GM06990 (cell line): ENCODE measurements around the gene CYTH4.

Source experiments
- DNase-seq: peaks from one replicate; pipeline ENCODE4 v3.0.0-alpha.2; 2011; ENCODE audit not compliant: insufficient read length; ENCODE audit errors: extremely low read depth
- H3K27me3 ChIP-seq: replicated peaks from 2 replicates; pipeline ENCODE4 v1.6.0; 2011; ENCODE audit warnings: low read length; ENCODE audit not compliant: control insufficient read depth, insufficient read depth
- H3K36me3 ChIP-seq: 2 replicates; pipeline ENCODE4 v1.5.1; 2011; ENCODE audit warnings: low read length; ENCODE audit not compliant: control insufficient read depth, insufficient read depth
- H3K4me3 ChIP-seq: replicated peaks from 2 replicates; pipeline ENCODE4 v1.5.1; 2011; ENCODE audit warnings: low read depth, mild to moderate bottlenecking, control low read depth, low read length
- TF ChIP-seq, protein P1 (sequence below): IDR thresholded peaks from 2 replicates; pipeline ENCODE4 v1.5.1; 2011; ENCODE audit warnings: low read length, control low read depth, mild to moderate bottlenecking, inconsistent platforms; ENCODE audit not compliant: insufficient read depth, poor library complexity, severe bottlenecking

The CYTH4 gene

DNA sequence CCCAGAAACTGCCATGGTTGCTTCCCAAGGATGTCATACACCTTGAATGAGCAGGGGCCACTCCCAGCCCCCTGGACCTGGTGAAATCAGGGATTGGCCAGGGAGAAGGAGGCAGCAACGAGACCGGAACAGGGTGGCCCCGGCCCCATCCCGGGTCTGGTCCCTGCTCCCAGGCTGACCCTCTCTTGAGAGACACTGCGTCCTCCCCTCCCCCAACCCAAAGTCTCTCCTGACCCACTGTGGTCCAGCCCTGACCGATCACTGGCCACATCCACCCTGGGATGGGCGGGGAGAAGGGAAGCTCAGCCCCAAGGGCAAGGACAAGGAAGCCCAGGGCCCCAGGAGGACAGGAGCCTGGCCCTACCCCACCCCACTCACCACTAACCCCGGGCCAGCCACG is 12.4 kb downstream of the CYTH4 start:
- no peak for DNase-seq
- no peaks in the 10 kb centered on the region for H3K27me3 ChIP-seq
- peaks cover 26% of the 10 kb centered on the region for H3K36me3 ChIP-seq
- TF ChIP-seq, protein P1, sequence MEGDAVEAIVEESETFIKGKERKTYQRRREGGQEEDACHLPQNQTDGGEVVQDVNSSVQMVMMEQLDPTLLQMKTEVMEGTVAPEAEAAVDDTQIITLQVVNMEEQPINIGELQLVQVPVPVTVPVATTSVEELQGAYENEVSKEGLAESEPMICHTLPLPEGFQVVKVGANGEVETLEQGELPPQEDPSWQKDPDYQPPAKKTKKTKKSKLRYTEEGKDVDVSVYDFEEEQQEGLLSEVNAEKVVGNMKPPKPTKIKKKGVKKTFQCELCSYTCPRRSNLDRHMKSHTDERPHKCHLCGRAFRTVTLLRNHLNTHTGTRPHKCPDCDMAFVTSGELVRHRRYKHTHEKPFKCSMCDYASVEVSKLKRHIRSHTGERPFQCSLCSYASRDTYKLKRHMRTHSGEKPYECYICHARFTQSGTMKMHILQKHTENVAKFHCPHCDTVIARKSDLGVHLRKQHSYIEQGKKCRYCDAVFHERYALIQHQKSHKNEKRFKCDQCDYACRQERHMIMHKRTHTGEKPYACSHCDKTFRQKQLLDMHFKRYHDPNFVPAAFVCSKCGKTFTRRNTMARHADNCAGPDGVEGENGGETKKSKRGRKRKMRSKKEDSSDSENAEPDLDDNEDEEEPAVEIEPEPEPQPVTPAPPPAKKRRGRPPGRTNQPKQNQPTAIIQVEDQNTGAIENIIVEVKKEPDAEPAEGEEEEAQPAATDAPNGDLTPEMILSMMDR = no peak
- no peak overlapping the region for H3K4me3 ChIP-seq

DNA sequence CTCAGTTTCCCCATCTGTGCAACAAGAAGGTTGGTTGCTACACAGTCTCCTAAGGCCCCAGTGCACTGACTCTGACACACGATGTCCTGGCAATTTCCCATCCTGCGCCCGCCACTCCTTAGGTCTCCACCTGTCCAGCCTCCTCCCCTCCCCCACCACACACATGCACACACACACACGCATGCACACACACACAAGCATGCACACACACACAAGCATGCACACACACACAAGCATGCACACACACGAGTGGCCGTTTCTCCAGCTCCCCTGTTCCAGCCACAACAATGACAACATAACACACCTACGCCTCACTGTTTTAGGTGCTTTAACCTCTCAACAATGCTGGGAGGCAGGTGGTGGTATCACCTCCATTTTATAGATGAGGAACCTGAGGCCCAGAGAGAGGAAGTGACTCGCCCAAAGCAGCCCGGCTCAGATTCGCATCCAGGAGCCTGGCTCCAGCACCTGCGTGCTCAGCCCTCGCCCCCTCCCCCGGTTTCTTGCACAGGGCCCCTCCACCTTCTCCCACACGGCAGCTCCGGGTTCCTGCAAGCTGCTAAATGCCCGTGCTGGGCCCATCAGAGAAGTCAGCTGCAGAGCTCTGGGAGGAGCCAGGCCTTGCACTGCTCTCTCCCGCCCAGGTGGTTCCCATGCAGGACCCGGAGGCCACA is 13.0 kb downstream of the CYTH4 start:
- no peak overlapping the region for H3K4me3 ChIP-seq
- H3K27me3 ChIP-seq = no peaks in the 10 kb centered on the region
- no peak for DNase-seq
- peaks cover 27% of the 10 kb centered on the region for H3K36me3 ChIP-seq
- TF ChIP-seq, protein P1 = no peak

DNA sequence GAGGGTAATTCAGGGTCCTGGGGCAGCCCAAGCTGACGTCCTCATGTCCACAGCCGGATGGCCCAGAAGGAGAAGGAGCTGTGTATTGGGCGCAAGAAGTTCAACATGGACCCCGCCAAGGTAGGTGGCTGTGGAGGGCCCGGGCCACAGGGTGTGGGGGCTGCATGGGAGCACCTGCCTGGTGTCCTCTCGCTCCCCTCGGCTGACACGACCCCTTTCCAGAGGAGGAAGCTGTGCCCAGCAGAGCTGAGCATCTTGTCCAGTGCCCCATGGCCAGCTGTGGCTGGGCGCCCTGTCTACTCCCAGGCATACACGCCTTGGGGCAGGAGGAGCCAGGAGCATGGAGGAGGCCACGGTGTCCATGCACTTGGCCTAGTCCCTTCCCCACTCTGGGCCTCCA is 13.6 kb downstream of the CYTH4 start:
- TF ChIP-seq, protein P1 = no peak

DNA sequence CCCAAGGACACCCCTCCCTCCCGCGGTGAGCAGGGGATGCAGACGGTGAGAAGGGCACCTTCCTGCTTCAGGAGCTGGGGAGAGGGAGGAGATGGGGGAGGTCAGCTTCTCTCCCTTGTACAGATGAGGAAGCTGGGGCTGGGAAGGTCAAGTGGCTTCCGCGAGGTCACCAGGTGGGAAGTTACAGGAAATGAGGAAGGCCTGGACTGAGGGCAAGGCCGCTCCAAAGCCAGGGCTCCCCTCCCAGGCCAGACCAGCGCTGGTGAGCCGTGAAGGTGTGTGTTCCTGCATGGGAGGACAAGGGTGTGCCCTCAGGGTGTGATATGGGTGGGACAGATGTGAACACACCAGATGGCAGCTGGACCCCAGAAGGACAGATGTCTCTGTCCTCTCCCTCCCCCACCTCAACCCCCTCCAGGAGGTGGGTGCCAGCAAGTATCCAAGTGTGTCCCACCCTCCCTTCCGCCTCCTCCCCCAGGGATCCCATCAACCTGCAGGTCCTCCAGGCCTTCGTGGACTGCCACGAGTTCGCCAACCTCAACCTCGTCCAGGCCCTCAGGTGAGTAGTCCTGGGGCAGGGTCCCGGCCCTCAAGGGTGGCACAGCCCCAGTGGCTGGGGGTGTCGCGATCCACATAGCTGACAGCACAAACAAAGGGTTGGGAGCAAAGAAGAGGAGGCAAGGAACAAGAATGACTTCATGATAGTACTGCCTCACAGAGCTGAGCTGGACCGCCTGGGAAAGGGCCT is 16.6 kb downstream of the CYTH4 start:
- H3K27me3 ChIP-seq = no peaks in the 10 kb centered on the region

More for the DNA sequence above, 13.6 kb downstream of the CYTH4 start:
- H3K36me3 ChIP-seq = peaks cover 31% of the 10 kb centered on the region
- no peak for DNase-seq
- no peaks in the 10 kb centered on the region for H3K27me3 ChIP-seq
- H3K4me3 ChIP-seq = no peak overlapping the region

GRCh38 chr22:37299969-37300509 is 17.7 kb downstream of the CYTH4 start:
- Histone ChIP-seq H3K4me3 (no peak overlapping the region), H3K27me3 (no peaks in the 10 kb centered on the region), H3K36me3 (peaks cover 35% of the 10 kb centered on the region)
- DNase-seq = no peak
- TF ChIP-seq, protein P1 = no peak

More for the DNA sequence above, 16.6 kb downstream of the CYTH4 start:
- no peak for DNase-seq
- peaks cover 34% of the 10 kb centered on the region for H3K36me3 ChIP-seq
- TF ChIP-seq, protein P1 = no peak
- H3K4me3 ChIP-seq = no peak overlapping the region
